Measurements from ENCODE around the gene SYNC.

- no peak for TF ChIP-seq CTCF (conservative IDR thresholded peaks at IDR 0.05)
- TF ChIP-seq EZH2 (IDR thresholded peaks at IDR 0.05; ENCODE audit: low read depth) = no peak
Observed at GRCh38 chr1:32736812-32737791, 34.5 kb upstream of the SYNC start.
